OCI-LY3 (cell line): Measurements from ENCODE around the gene POU3F3.

ENCODE experiments used
- EZH2phosphoT487 ChIP-seq: fragments of 200-600 bp; shearing (Covaris generic); IDR thresholded peaks from 2 replicates; pipeline ENCODE4 v1.6.1; 2018; ENCODE audit warnings: antibody characterized with exemption, mixed run types, low read depth
- TF ChIP-seq, protein P1 (sequence below): fragments of 200-600, 300-600 bp; sonication (generic); IDR thresholded peaks from 2 replicates; pipeline ENCODE4 v1.5.1; 2014; ENCODE audit warnings: antibody characterized with exemption, low read length, low read depth

GRCh38 chr2:104900608-104901007 lies 46.7 kb downstream of the POU3F3 start:
- TF ChIP-seq, protein P1, sequence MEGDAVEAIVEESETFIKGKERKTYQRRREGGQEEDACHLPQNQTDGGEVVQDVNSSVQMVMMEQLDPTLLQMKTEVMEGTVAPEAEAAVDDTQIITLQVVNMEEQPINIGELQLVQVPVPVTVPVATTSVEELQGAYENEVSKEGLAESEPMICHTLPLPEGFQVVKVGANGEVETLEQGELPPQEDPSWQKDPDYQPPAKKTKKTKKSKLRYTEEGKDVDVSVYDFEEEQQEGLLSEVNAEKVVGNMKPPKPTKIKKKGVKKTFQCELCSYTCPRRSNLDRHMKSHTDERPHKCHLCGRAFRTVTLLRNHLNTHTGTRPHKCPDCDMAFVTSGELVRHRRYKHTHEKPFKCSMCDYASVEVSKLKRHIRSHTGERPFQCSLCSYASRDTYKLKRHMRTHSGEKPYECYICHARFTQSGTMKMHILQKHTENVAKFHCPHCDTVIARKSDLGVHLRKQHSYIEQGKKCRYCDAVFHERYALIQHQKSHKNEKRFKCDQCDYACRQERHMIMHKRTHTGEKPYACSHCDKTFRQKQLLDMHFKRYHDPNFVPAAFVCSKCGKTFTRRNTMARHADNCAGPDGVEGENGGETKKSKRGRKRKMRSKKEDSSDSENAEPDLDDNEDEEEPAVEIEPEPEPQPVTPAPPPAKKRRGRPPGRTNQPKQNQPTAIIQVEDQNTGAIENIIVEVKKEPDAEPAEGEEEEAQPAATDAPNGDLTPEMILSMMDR: no peak
- no peak for TF ChIP-seq EZH2phosphoT487
